ENCODE measurements around the gene IMMP2L.
A peak's percentile ranks its signal among the peaks of the same experiment; 100 is the strongest.
"Not testable (repeated sequence)": the region's sequence is repeated elsewhere in the genome, so short reads cannot be mapped to it uniquely, and the experiment has no call there.

Gene IMMP2L

DNA sequence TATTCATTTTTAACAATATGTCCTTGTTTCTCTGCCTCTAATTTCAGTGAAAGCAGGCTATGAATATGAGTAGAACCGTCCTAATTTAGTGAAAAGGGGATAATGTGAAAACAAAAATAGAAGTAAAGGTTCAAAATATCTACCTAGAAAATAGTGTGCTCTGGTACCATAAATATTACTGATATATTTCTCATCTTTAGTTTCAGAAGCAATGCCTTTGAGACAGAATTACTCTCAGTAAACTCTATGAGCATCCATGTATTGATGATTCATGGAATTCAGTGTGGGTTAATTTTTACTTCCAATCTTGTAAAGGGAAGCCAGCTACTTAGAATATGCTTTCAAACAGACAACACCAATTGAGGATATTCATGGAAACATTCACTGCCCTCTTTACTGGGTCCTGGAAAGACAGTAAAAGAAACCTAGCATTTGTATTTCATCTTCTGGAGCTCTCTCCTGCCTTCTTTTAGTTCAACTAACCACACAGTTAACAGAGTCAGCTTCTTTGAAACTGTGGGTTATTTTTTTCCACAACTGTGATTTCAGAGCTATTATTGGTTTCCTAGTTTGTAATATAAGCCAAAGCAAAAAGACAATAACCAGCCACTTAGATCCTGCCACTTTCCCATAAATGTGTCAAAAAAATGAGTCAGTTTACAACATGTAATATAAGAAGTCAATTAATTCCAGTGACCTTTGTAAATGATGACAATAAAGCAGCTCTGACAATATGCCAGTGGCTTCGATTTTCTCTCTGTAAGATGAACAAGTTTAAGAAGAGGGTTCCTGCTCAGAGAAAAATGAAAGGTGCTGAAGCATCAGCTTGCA lies 469.7 kb downstream of the IMMP2L start:
- DNase-seq: no peak

DNA sequence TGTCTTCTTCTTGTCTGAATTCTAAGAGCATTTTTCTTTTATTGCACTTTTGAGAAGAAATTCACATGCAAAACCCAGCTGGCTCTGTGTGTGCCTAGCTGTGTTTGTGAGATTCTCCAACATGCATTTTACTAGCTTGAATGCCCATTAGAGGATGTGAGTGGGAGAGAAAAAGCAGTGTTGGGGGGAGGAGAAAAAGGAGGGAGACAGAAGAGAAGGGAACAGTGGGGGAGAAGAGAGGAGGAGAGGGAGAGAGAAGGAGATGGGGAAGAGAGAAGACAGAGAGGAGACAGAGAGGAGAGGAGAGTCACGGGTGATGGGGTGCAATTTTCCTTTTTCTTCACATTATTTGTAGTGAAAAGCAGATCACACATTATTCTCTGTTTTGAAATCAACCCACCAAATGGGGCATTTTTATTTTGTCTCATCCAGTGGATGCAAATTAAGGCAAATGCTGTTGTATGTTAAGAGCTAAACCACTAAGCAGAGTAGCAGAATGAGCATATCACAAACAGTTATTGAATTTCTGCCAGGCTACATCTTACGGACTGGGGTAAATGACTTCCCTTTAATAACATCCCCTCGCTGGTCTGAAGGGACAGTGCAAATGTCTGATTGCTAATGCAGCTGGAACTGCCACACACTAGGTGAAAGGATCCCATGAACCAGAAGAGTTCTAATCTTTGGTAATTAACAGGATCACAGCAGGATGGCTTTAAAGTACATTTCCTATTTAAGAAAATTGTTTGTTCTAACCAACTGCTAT lies 470.5 kb downstream of the IMMP2L start:
- no peak for DNase-seq

DNA sequence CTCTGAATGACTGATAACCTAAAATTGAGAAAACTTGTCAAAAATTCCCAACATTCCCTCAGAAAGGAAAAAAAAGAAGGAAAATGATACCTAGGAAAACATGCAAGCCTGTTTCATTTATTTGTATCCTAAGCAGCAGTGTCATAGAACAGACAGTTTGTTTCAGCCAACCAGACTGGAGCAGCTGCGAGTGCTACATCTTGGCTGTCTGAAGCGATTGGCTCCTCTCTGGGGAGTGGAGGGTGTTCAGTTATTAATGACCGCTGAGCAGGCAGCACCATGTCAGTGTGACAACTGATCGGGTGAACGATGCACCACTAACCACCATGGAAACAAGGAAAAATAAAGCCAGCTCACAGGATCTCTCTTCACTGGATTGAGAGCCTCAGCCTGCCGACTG lies 471.4 kb downstream of the IMMP2L start, which contains the start of gene LRRN3:
Gene LRRN3, plus strand, starts transcription at position 282 of the 400 bp plus-strand sequence. CDS start 31,646 bp downstream, outside the sequence.
- no peak for DNase-seq

DNA sequence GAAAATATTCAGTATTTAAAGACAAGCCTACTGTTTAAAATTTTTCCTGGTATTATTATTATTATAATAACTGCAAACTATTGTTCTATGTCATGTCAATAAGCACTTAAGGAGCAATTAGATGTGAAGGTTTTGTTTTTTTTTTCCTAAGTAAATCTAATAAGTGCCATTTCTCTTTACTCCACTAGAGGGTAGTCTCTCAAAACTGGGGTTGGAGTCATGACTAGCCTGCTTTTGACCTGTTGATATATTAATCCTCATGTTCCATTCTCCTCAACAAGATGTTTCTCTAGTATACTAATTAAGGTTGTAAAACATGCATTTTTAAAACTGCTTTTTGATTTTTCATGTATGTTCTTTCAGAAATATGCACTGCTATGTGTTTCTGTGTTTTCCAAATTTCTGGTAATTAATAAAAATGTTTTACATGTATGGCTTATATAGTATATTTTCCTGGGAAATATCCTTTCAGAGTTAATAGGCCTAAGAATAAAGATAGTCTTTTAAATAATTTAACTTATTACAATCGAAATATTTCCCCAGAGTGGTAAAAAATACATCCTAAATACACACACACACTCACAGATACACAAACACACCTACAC lies 472.4 kb downstream of the IMMP2L start:
- peak in 1 of 2 donors; percentile 23 for DNase-seq

DNA sequence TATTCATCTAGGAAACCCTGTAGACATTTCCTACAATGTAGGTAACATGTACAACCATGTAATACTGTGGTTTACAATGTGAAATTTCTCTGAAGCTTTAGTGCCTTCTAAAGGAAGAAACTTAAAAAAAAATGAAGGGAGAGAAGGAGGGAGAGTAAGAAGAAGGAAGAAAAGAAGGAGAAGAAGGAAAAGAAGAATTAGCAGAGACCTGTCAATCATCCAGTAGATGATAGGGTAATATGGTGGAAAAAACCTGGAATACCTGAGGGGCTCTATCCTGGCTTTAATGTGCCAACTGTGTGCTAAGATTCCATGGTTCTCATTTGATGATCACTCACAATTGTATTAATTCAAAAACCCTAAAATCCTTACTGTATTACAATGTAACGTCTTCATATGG lies 474.0 kb downstream of the IMMP2L start:
- DNase-seq: no peak

DNA sequence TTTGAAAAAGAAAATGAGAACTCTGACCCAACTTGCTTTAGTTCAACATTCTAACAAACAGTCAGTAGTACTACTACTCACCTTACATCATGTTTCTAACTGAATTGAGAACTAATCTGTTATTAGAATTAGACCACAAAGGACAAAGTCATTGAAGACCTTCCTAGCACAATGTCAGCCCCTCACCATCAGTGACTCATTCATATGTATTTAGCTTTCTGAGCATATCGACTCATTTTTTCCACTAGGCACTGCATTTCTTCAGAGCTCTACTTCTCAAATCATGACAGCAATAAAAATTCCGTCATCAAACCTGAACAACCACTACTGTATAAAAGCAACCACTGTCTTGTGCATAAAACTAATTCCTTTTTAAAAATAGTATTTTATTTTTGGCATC lies 475.8 kb downstream of the IMMP2L start:
- no peak for DNase-seq

DNA sequence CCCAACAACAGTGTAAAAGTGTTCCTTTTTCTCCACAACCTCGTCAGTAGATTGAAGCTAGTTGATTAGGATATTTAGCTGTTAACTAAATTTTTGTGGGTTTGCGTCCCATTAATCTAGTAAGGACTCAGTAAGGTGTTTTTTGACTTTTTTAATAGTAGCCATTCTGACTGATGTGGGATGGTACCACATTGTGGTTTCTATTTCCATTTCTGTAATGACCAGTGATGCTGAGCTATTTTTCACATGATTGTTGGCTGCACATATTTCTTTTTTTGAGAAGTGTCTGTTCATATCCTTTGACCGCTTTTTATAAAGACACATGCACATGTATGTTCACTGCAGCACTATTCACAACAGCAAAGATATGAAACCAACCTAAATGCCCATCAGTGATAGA lies 476.9 kb downstream of the IMMP2L start:
- no peak for DNase-seq

DNA sequence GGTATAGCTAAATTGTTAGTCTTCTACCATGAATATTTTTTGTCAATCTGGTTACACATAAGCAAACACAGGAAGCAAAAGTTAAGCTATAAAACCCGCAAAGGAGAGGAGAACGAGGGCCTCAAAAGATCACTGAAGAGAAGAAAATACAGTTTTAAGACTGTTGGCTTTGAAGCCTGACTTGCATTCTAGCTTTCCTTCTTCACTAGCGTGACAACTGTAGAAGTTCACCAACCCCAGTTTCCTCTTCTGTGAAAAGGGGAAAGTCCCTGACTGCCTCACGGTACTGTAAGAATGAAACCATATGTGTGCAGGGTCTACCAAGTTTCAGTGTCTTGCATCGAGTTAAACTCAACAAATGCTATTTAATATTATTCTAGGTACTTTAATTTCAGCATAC lies 478.9 kb downstream of the IMMP2L start:
- DNase-seq: peak in 1 of 2 donors; percentile 72

DNA sequence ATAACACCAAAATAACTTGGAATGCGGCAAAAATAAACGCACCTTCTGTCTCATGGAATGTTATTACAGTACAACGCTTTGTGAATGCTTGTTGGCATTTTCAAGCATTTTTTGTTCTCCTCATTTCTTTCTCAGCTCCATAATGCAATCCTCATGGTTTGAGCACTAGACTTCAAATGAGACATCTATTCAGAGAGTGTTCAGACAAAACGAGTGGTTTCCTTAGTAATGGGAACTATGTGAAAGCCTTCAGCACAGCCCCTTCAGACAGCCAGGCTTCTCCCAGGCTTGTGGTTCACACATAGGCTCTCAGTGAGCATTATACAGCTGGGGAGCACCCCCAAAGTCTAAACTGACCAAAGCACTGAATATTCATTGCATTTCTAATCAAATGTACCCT lies 479.9 kb downstream of the IMMP2L start:
- no peak for DNase-seq

DNA sequence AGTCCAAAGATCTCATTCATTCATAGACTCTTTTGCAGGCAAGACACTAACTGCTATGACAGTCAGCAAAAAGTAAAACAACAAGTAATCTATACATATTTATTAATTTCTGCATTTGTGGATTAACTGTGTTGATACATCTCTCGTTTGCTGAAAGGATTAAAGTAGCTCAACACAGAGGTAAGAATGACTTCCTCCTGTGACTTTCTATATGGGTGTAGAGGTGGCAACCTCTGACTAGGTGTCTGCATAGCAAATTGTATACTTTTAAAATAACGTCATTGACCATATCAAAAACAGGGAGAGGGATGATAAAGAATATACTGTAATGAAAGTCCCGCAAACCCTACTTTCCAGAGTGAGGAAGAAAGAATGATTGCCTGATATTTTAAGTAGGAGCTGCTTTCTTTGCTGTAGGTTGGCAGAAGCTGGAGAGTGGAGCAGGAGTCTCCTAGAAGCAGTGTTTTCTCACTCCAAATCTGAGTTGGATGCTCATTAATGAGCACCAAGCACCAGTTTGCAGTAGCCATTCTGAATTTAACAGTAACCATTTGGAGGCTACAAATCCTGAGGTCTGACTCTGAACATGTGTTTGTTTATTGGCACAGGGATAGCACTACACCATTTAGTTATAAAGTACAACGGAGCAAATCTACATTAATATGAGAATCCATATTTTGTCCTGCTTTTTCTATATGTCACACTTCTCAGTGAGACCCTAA lies 480.6 kb downstream of the IMMP2L start:
- no peak for DNase-seq

DNA sequence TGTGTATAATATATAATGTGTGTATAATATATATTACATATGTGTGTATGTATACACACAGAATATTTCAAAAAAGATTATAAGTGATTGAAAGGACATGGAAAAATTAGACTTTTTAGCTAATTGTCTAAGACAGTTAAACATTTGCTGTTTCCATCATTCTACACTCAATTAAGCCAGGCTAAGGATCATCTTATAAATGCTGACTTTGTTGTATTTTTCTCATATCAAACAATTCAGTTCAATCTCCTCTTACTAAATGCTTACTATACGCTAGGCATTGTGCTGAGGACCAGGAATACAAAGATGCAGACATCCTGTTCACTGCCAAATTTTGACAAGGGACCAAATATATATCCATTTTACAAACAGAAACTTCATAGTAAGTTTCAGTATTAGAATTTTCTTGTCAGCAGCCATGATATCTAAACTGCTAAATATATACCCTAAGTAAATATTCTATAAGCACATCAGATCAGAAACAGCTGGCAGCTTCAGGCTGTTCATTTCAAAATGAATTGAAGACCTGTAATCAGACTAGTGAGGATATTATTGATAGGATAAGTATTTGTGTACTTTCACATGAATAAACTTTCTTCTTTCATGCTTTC lies 481.7 kb downstream of the IMMP2L start:
- DNase-seq: no peak

DNA sequence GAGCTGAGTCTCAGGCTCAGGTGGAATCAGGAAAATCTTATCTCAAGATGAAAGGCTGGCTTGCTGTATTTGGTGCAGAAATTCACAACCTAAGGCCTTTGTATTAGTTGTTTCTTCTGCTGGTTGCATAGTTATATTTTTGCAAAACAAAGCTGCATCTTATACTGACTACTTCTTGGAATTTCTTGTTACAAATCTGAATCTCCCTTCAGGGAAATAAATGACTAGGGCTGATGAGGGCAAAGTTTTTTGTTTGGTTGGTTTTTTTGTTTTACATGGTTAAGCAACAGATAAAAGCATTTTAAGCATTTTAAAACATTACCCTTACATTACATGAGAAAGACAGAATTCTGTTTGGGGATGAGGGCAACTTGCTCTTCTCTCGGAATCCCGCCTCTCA lies 485.3 kb downstream of the IMMP2L start:
- no peak for DNase-seq

DNA sequence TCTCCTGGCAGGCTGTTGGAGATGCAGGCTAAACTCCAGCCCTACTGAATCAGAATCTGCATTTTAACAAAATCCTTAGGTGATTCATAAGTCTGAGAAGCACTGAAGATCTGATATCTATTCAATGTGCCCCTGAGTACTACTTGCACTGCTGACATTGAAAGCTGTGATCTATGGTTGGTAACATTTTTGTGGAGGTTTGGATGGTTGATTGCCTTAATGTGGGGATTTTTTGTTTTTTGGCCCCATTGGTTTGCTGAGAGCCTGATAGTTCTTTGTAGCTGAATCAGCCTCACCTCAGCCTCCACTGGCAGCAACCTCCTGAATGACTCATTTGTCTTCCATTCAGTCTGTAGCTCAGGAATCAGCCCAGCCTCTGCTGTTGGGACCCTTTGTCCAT lies 486.1 kb downstream of the IMMP2L start:
- DNase-seq: no peak

DNA sequence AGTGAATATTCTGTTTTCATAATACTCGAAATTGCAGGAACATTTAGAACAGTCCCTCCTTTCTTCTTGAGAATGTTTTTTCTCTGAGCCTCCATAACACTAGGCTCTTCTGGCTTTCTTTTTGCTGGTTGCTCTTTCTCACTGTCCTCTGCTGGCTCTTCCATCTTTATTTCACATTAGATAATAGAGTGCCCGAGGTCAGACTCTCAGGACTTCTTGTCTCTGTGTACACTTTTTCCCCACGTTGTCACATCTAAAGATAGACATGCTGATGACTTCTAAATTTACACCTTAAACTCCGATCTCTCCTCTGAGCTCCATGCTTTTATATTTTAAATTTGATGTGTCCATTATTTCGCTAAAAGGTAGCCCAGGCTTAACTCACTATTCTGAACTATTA lies 486.8 kb downstream of the IMMP2L start:
- no peak for DNase-seq

DNA sequence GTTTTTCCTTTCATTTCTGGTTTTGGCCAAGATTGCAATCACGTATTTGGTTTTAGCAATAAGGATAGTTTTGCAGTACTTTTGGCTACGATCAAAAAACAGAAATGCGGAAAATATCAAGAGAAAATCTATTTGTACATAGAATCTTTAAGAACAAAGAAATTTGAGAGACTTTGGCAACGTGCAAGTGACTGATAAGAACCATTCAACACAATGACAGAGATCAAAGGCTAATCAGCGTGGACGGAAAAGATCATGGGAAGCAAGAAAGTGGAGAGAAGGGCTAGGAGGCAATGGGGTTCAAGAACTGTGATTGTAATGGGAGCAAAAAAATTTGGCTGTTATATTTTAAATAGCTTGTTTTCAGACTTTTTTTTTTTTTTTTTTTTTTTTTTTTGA lies 487.5 kb downstream of the IMMP2L start:
- DNase-seq: no peak

DNA sequence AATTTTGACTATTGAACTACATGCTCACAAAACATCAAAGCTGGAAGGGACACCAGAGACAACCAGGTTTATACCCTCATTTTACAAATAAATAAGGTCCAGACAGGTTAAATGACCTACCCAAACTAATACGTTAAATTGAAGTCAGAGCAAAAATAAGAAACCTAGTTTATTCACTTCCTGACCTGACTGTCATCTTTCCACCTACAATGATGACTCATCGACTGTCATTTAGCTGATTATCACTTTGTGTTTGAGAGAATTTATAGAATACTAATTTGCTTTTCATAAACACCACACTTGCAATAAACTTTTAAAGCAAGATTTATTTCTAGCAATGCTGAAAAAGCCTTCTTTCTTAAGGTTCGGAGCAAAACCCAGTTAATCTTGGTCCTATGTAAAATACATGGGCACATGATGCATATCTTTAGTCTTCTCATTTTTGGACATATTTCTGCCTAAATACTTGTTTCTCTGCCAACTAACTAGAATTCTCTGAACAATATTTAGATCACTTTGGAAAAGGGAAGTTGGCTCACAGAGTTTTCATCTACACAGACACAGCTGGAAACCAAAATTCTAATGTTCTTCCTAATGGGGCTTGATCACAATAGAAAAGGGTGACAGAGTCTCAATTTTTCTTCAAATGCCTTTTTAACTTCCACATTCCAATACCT lies 488.1 kb downstream of the IMMP2L start:
- DNase-seq: no peak

DNA sequence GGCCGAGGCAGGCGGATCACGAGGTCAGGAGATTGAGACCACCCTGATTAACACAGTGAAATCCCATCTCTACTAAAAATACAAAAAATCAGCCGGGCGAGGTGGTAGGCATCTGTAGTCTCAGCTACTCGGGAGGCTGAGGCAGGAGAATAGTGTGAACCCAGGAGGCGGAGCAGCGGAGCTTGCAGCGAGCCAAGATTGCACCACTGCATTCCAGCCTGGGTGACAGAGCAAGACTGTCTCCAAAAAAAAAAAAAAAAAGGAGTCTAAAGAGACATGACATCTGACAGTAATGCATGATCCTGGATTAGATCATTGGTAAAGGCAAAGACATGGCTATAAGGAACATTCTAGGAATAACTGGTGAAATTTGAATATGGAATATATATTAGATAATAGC lies 489.6 kb downstream of the IMMP2L start:
- DNase-seq: not testable (repeated sequence)

DNA sequence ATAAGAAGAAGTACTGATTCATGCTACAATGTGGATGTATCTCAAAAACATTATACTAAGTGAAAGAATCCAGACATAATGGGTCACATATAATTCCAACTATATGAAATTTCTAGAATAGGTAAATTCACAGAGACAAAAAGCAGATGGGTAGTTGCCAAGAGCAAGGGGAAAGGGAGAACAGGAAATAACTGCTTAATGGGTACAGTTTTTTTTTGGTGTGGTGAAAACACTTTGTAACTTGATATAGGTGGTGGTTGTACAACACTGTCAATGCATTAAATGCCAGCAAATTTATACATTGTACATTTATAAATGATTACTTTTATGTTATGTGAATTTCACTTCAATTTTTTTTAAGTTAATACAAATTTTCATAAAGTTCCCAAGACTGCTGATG lies 490.7 kb downstream of the IMMP2L start:
- DNase-seq: no peak

DNA sequence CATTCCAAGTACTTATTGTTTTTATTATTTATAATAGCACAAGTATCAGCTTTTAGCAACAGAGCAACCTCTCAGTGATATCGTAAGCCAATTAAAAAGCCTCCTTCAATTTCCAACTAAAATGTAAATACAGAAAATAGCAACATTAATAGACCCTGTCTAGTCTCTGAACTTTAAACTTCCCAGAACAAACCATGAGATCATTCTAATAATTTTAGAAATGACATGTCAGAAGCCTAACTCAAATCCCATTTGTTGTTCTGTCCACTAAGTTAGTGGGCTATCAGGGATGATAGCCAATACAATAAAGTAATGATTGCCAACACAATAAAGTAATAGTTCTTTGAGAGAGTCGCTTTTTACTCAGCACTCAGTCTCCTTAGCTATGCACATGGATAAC lies 493.7 kb downstream of the IMMP2L start:
- no peak for DNase-seq

DNA sequence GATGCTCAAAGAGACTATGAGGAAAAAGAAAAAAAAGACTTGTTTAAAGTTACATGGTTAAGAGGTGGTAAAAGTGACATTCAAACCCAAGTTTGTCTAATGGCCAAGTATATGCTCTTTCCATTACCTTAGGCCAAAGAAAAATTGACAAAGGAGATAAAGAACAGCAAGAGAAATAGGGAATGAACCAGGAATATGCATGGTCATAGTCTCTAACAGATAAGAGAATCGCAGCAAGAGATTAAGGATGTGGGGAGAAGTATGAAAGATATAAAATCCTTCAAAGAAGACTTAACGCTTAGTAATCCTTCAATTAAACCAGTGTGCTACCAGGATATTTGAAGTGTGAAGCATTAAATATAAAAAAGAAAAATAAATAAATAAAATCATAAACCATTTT lies 494.6 kb downstream of the IMMP2L start:
- no peak for DNase-seq

DNA sequence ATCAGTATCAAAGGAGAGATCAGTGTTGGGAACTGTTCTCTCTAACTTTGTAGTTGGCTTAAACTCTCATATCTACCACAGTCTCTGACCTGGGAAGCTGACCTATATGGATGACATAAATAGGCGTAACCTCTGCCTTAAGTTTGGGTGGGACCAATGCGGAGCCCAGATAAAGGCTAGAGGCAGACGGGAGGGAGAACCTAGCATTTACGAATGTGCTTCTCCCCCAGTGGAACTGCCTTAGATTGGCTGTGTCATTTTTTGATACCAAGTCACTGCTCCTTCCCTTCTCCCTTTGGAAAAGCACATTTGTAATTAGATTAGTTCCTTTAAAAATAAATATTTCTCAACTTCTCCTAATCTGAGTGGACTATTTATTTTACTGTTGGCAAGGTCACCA lies 495.0 kb downstream of the IMMP2L start:
- DNase-seq: no peak

DNA sequence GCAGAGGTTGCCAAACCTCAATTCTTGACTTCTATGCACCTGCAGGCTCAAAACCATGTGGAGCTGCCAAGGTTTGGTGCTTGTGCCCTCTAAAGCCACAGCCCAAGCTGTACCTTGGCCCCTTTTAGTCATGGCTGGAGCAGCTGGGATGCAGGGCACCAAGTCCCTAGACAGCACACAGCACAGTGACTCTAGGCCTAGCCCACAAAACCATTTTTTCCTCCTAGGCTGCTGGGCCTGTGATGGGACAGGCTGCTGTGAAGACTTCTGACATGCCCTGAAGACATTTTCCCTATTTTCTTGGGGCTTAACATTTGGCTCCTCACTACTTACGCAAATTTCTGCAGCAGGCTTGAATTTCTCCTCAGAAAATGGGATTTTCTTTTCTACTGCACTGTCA lies 499.1 kb downstream of the IMMP2L start:
- no peak for DNase-seq

Measured in bone marrow (tissue), 2 donors.